ENCODE measurements around the gene GALNT10.

Gene GALNT10

DNA sequence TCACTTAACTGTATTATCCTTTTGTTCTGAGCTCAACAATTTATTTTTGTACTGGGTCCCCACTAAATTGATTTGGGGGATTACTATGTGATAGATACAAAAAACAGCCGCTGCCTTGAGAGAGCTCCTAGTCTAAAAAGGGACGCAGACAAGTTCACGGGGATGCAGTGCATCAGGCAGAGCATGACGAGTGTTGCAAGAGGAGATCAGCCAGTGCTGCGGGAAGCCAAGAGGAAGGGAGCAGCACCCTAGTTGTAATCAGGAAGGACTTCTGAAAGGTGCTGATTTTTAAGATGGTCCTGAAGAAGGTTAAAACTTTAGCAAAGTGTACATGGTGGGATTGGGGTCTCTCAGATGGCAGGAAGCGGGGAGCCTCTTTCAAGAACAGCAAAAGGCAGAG, 15.8 kb downstream of the GALNT10 start:
- CTCF ChIA-PET, result interaction anchor here (1.0 to 1.3 kb wide), 6 partner anchors 9 to 125 kb away, joined by 3 to 7 read pairs (median 4); no protein-coding TSS in a partner anchor
- no peak for DNase-seq (ENCODE audit: extremely low spot score)
- POLR2A ChIA-PET, result no interaction called here
- TF ChIP-seq, protein P1, sequence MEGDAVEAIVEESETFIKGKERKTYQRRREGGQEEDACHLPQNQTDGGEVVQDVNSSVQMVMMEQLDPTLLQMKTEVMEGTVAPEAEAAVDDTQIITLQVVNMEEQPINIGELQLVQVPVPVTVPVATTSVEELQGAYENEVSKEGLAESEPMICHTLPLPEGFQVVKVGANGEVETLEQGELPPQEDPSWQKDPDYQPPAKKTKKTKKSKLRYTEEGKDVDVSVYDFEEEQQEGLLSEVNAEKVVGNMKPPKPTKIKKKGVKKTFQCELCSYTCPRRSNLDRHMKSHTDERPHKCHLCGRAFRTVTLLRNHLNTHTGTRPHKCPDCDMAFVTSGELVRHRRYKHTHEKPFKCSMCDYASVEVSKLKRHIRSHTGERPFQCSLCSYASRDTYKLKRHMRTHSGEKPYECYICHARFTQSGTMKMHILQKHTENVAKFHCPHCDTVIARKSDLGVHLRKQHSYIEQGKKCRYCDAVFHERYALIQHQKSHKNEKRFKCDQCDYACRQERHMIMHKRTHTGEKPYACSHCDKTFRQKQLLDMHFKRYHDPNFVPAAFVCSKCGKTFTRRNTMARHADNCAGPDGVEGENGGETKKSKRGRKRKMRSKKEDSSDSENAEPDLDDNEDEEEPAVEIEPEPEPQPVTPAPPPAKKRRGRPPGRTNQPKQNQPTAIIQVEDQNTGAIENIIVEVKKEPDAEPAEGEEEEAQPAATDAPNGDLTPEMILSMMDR (IDR thresholded peaks at IDR 0.05; ENCODE audit: control extremely low read depth, extremely low read depth, low read depth, missing control alignments), result no peak

DNA sequence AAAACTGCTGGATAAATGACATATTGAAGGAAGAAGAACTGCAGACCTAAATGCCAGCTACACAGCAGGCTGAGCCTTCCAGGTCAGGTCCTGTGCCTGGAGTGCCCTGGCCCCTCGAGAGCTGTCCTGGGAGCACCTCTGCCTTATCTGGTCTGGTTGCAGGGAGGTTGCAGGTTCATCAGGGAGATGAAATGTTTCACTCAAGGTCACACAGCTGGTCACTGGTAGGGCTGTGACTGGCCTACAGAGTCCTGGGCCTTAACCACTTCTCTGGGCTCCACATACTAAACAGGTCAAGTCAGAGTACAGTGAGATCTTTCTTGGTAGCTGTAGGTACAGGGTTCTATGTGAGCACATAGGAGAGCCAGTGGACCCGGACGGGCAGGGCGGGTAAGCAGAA, 16.7 kb downstream of the GALNT10 start:
- POLR2A ChIA-PET, result no interaction called here
- no peak for DNase-seq (ENCODE audit: extremely low spot score)
- TF ChIP-seq, protein P1 (IDR thresholded peaks at IDR 0.05; ENCODE audit: control extremely low read depth, extremely low read depth, low read depth, missing control alignments), result no peak
- CTCF ChIA-PET, result interaction anchor here (0.9 to 1.3 kb wide), 5 partner anchors 10 to 28 kb away, joined by 3 to 5 read pairs (median 3); no protein-coding TSS in a partner anchor

- TF ChIP-seq, protein P1 (IDR thresholded peaks at IDR 0.05; ENCODE audit: control extremely low read depth, extremely low read depth, low read depth, missing control alignments), result no peak
- ChIA-PET CTCF (interaction anchor here (1.3 kb wide), 1 partner anchor 11 kb away, joined by 3 read pairs; no protein-coding TSS in a partner anchor), POLR2A (no interaction called here)
- no peak for DNase-seq (ENCODE audit: extremely low spot score)
These were observed 19.1 kb downstream of the GALNT10 start for GRCh38 chr5:154209591-154210081.

DNA sequence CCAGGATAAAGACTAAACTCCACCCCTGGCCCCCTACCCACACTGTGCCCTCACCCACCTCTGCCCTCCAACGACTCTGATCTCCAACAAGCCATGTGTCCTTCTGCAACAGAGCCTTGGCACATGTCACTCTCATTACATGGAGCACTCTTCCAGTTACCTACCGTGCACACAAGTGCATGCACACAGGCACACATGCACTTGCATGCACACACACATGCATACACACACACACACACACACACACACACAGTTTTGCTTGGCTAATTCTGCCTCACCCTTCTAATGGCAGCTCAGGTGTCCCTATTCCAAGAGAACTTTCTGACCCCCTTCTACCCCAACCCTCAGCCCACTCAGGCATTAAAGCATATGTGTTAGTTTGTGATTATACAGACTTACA, 19.6 kb downstream of the GALNT10 start:
- TF ChIP-seq, protein P1 (IDR thresholded peaks at IDR 0.05; ENCODE audit: control extremely low read depth, extremely low read depth, low read depth, missing control alignments), result no peak
- POLR2A ChIA-PET, result no interaction called here
- CTCF ChIA-PET, result interaction anchor here (1.3 kb wide), 1 partner anchor 12 kb away, joined by 3 read pairs; no protein-coding TSS in a partner anchor
- no peak for DNase-seq (ENCODE audit: extremely low spot score)

DNA sequence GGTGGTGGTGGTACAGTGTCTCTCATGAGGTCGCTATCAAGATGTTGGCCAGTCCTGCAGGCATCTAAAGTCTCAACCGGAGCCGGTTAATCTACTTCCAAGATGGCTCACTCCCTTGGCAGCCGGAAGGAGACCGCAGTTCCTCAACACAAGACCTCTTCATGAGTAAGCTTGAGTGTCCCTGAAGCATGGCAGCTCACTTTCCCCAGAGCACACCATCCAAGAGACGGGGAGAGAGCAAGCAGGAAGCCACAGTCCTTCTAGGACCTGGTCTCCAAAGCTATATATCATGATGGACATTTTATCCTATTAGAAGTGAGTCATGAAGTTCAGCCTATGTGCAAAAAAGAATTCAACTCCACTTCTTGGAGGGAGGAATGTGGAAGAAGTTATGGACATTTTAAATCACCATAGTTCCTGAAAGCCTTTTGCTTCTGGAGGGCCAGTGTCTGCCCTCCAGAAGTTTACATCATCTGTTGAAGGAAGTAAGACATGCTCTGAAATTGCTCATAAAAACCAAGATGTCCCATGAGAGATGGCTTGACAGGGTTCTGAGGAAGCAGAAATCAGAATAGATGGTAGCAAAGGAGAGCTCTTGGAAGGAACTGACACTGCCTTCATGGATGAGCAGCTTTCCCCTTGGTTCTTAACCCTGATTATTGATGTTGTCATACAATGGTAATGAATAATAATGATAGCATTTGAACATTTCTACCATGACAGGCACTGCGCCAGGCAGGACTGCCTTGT, 21.3 kb downstream of the GALNT10 start:
- no peak for DNase-seq (ENCODE audit: extremely low spot score)
- ChIA-PET CTCF (interaction anchor here (0.9 to 2.2 kb wide), 4 partner anchors 9 to 237 kb away, joined by 3 to 9 read pairs (median 3); no protein-coding TSS in a partner anchor), POLR2A (interaction anchor here (2.0 kb wide), 1 partner anchor 19 kb away, joined by 5 read pairs; no protein-coding TSS in a partner anchor)
- TF ChIP-seq, protein P1 (IDR thresholded peaks at IDR 0.05; ENCODE audit: control extremely low read depth, extremely low read depth, low read depth, missing control alignments), result no peak

DNA sequence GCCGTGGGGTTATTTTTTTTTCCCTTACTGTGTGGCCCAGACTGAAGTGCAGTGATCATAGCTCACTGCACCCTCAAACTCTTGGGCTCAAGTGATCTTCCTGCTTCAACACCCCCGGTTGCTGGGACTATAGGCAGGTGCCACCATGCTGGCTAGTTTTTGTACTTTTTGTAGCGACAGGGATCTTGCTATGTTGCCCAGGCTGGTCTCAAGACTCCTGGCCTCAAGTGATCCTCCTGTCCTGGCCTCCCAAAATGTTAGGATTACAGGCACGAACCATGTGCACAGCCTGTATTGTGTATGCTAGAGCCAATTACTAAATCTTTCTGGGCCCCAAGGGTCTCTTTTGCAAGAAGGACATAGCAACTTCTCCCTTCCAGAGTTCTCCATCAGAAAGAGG, 23.1 kb downstream of the GALNT10 start:
- DNase-seq (ENCODE audit: extremely low spot score), result no peak
- POLR2A ChIA-PET, result interaction anchor here (1.2 to 2.0 kb wide), 2 partner anchors 16 to 21 kb away, joined by 3 to 5 read pairs; no protein-coding TSS in a partner anchor
- CTCF ChIA-PET, result interaction anchor here (1.2 to 2.2 kb wide), 2 partner anchors 16 to 23 kb away, joined by 6 to 9 read pairs; no protein-coding TSS in a partner anchor
- TF ChIP-seq, protein P1 (IDR thresholded peaks at IDR 0.05; ENCODE audit: control extremely low read depth, extremely low read depth, low read depth, missing control alignments), result no peak
